Measurements from ENCODE around the gene BTK.
"Not testable (repeated sequence)": the region's sequence is repeated elsewhere in the genome, so short reads cannot be mapped to it uniquely, and the experiment has no call there.

BTK gene

DNA sequence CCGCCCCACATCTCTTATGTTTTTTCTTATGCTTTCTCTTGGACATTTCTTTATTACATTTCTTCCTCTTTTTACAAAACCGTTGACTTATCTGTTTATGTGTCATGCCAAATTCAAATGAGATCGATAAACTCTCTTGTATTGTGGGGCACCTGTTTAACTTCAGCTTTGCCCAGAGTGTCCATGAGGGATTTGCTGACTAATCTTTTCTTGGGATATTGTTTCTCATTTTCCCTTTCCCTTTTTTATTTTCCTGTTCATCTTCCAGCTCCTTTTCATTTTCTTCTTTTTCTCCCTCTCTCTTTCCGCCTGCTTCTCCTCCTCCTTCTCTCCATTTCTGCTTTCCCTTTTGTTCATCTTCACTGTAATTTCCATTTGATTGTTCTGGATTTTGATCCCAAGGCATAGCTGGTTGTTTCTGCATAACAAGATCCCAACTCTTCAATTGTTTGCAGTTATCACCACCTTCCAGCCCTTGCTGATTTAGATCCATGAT lies 48.2 kb downstream of the BTK start:
- peaks cover 3% of the 10 kb centered on the region for H3K4me1 Mint-ChIP-seq (ENCODE audit: low read depth)
- no peaks in the 10 kb centered on the region for H3K27me3 Mint-ChIP-seq (ENCODE audit: low read depth)
- H3K27ac Mint-ChIP-seq: no peak overlapping the region
- H3K36me3 Mint-ChIP-seq (ENCODE audit: low read depth): no peaks in the 10 kb centered on the region
- DNase-seq (ENCODE audit: low spot score): no peak
- H3K4me3 Mint-ChIP-seq: no peak overlapping the region
- H3K9me3 Mint-ChIP-seq: peaks cover 6% of the 10 kb centered on the region

DNA sequence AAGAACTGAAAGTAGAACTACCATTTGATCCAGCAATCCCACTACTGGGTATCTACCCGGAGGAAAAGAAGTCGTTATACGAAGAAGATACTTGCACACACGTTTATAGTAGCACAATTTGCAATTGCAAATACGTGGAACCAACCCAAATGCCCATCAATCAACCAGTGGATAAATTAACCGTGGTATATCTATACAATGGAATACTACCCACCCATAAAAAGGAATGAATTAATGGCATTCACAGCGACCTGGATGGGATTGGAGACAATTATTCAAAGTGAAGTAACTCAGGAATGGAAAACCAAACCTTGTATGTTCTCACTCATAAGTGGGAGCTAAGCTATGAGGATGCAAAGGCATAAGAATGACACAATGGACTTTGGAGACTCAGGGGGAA lies 51.7 kb downstream of the BTK start:
- not testable (repeated sequence) for H3K4me3 Mint-ChIP-seq; H3K9me3 Mint-ChIP-seq; H3K27ac Mint-ChIP-seq; H3K4me1 Mint-ChIP-seq (ENCODE audit: low read depth); H3K36me3 Mint-ChIP-seq (ENCODE audit: low read depth); H3K27me3 Mint-ChIP-seq (ENCODE audit: low read depth); DNase-seq (ENCODE audit: low spot score)

DNA sequence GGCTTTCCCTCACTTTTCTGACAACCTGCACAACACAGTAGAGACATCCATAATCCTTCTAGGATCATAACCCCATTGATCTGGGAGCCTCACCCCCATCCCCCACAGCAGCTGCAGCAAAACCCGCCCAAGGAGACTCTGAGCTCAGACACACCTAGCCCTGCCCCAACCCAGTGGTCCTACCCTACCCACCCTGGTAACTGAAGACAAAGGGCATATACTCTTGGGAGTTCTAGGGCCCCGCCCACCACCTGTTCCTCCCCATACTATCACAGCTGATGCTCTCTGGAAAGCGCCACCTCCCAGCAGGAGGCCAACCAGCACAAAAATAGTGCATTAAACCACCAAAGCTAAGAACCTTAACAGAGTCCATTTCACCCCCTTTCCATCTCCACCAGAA lies 59.4 kb downstream of the BTK start:
- not testable (repeated sequence) for H3K9me3 Mint-ChIP-seq; DNase-seq (ENCODE audit: low spot score); H3K4me1 Mint-ChIP-seq (ENCODE audit: low read depth); H3K4me3 Mint-ChIP-seq; H3K36me3 Mint-ChIP-seq (ENCODE audit: low read depth); H3K27me3 Mint-ChIP-seq (ENCODE audit: low read depth); H3K27ac Mint-ChIP-seq

GRCh38 chrX:101303790-101304189 lies 82.2 kb downstream of the BTK start:
- no peaks in the 10 kb centered on the region for H3K27me3 Mint-ChIP-seq (ENCODE audit: low read depth)
- H3K4me3 Mint-ChIP-seq: no peak overlapping the region
- H3K36me3 Mint-ChIP-seq (ENCODE audit: low read depth): no peaks in the 10 kb centered on the region
- H3K4me1 Mint-ChIP-seq (ENCODE audit: low read depth): no peaks in the 10 kb centered on the region
- no peak for DNase-seq (ENCODE audit: low spot score)
- no peak overlapping the region for H3K27ac Mint-ChIP-seq
- no peaks in the 10 kb centered on the region for H3K9me3 Mint-ChIP-seq
